SH-SY5Y (cell line): ENCODE data around the gene PARP14.

Experiments
- GATA2 ChIP-seq: IDR thresholded peaks from 2 replicates; pipeline ENCODE4 v1.6.1; 2011; ENCODE audit warnings: mild to moderate bottlenecking, low read depth, low read length
- GATA3 ChIP-seq: IDR thresholded peaks from 2 replicates; pipeline ENCODE4 v1.6.1; 2011; ENCODE audit warnings: low read depth, mild to moderate bottlenecking, low read length, moderate library complexity

- no peak for TF ChIP-seq GATA3
- no peak for TF ChIP-seq GATA2
Observed at GRCh38 chr3:122680475-122681283, at the start of gene PARP14.
